Ovary (tissue), 3 donors: Measurements from ENCODE around the gene ASCL2.

Source experiments
- EP300 ChIP-seq: sonication (generic); formaldehyde crosslinking; IDR thresholded peaks from one replicate; pipeline ENCODE4 v1.6.1; 2017; ENCODE audit warnings: antibody characterized with exemption
- POLR2A ChIP-seq: fragments of 450-650 bp; IDR thresholded peaks from one replicate; pipeline ENCODE4 v1.6.1; 2017; ENCODE audit warnings: antibody characterized with exemption, mild to moderate bottlenecking, moderate library complexity
- TF ChIP-seq, protein P1 (sequence below), 3 donors: fragments of 450-650 bp in 2 of 3; fragments of 200-600 bp in 1 of 3; IDR thresholded peaks; one replicate each; pipeline versions ENCODE4 v1.5.1 to v1.8.0; 2016 to 2022; ENCODE audit warnings: antibody characterized with exemption in 3 of 3, mild to moderate bottlenecking in 1 of 3
- donor health status: DM: no; HTN: no; CAD: no.

DNA sequence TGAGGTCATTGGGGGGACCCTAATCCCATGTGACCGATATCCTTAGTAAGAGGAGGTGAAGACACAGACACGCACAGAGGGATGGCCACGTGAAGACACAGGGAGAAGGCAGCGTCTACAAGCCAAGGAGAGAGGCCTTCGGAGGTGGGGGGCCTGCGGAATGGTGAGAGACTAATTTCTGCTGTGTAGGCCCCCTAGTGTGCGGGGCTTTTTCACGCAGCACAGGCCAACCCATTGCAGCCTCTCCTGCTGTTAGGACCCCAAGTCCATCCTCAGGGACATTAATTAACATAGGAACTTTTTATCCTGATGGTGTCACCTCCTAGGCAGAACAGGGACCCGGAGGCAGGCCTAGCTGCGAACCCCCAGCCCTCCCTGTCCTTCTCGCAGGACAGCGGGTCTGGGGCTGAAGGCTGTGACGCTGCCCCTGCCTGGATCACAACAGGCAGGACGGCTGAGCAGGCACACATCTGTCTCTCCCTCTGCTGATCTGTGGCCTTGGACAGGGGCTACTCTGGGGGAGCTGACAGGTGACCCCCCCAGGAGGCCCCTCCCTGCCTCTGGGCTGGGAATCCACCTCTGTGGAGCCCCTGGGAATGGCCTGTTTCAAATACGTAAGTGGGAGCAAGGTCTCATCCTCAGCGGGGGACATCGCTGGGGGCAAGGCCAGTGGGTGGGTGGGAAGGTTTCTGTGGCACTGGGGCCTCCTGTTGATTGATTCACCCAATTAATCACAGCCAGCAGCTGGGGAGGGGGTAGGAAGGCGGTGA, 7.9 kb downstream of the ASCL2 start:
- TF ChIP-seq, protein P1, sequence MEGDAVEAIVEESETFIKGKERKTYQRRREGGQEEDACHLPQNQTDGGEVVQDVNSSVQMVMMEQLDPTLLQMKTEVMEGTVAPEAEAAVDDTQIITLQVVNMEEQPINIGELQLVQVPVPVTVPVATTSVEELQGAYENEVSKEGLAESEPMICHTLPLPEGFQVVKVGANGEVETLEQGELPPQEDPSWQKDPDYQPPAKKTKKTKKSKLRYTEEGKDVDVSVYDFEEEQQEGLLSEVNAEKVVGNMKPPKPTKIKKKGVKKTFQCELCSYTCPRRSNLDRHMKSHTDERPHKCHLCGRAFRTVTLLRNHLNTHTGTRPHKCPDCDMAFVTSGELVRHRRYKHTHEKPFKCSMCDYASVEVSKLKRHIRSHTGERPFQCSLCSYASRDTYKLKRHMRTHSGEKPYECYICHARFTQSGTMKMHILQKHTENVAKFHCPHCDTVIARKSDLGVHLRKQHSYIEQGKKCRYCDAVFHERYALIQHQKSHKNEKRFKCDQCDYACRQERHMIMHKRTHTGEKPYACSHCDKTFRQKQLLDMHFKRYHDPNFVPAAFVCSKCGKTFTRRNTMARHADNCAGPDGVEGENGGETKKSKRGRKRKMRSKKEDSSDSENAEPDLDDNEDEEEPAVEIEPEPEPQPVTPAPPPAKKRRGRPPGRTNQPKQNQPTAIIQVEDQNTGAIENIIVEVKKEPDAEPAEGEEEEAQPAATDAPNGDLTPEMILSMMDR (IDR thresholded peaks at IDR 0.05), result no peak
- TF ChIP-seq POLR2A, result no peak
- no peak for TF ChIP-seq EP300
